ENCODE measurements around the gene TMEM245.

TMEM245 gene

DNA sequence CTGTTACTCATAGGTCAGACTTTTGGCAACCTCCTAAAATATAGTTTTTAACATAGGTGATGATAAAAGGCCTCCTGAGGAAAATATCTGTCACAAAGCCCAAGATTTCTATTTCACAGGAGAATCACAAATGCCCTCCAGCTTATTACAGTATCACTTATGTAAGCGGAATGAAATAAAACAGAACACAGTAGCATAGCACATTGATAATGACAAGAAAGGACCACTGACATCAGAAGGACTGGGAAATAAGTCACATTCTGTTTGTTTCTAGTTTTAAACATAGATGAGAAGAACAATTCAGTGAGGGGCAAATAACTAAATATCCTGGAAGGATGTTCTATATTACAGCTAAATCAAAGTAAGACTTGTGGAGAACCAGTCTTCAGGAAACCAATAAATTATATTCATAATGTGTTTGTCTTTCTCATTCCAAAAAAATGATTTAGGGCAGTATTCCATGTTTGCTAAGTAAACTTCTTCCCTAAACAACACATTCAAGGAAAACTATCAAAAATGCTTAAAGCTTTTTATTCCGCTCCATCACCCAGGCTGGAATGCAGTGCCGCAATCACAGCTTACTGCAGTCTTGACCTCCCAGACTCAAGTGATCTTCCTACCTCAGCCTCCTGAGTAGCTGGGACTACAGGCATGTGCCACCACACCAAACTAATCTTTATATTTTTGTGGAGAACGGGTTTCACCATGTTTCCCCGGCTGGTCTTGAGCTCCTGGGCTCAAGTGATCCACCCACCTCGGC lies 85.6 kb downstream of the TMEM245 start:
- Histone ChIP-seq H3K27ac (ENCODE audit: insufficient read depth in 1 of 2, low read depth in 1 of 2, low read length in 2 of 2, poor library complexity in 1 of 2, severe bottlenecking in 2 of 2) (no peak overlapping the region), H3K36me3 (ENCODE audit: control insufficient read depth in 4 of 4, insufficient read depth in 4 of 4, low read length in 3 of 4) (peaks cover 18 to 68% (median 36%) of the 10 kb centered on the region in 4 experiments), H3K9me3 (ENCODE audit: control extremely low read depth in 1 of 5, control insufficient read depth in 4 of 5, insufficient read depth in 2 of 5, low read depth in 1 of 5, low read length in 4 of 5) (no peaks in the 10 kb centered on the region), H3K4me3 (ENCODE audit: control insufficient read depth in 1 of 7, extremely low read depth in 1 of 7, insufficient read depth in 4 of 7, low read depth in 2 of 7, low read length in 6 of 7) (no peak overlapping the region), H3K27me3 (replicated peaks in 2 of 5; ENCODE audit: control insufficient read depth in 4 of 5, insufficient read depth in 5 of 5, low read length in 4 of 5) (no peaks in the 10 kb centered on the region), H3K4me1 (ENCODE audit: control extremely low read depth in 1 of 4, control insufficient read depth in 4 of 4, insufficient read depth in 4 of 4, low read length in 3 of 4) (no peaks in the 10 kb centered on the region)
- WGBS (ENCODE audit: insufficient coverage) = 94% methylated on average over 2 of the region's 6 CpGs
- POLR2A ChIA-PET = no interaction called here
- CTCF ChIA-PET = no interaction called here
- DNase-seq = no peak

DNA sequence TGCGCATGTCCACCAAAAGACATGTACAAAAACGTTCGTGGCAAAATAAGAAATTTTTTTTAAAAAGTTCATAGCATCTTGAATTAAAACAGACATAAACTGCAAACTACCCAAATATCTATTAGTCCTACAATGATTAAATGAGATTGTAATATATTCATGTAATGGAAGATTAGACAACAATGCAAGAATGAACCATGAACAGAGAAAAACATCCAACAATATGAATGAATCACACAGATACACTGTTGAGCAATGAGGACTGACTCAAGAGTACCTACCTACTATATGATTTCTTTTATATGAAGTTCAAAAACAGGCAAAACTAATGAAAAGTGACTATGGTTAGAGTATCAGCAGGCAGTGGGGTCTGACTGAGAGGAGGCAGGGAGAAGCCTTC lies 88.5 kb downstream of the TMEM245 start:
- ChIA-PET POLR2A (no interaction called here), CTCF (no interaction called here)
- H3K4me1 ChIP-seq (ENCODE audit: control extremely low read depth in 1 of 4, control insufficient read depth in 4 of 4, insufficient read depth in 4 of 4, low read length in 3 of 4) = no peaks in the 10 kb centered on the region
- no peak overlapping the region for H3K4me3 ChIP-seq (ENCODE audit: control insufficient read depth in 1 of 7, extremely low read depth in 1 of 7, insufficient read depth in 4 of 7, low read depth in 2 of 7, low read length in 6 of 7)
- H3K27me3 ChIP-seq (replicated peaks in 2 of 5; ENCODE audit: control insufficient read depth in 4 of 5, insufficient read depth in 5 of 5, low read length in 4 of 5) = no peaks in the 10 kb centered on the region
- peaks cover 14 to 54% (median 26%) of the 10 kb centered on the region in 4 experiments for H3K36me3 ChIP-seq (ENCODE audit: control insufficient read depth in 4 of 4, insufficient read depth in 4 of 4, low read length in 3 of 4)
- WGBS (ENCODE audit: insufficient coverage) = no CpG with 5 or more reads among the region's 3 CpGs
- H3K9me3 ChIP-seq (ENCODE audit: control extremely low read depth in 1 of 5, control insufficient read depth in 4 of 5, insufficient read depth in 2 of 5, low read depth in 1 of 5, low read length in 4 of 5) = no peaks in the 10 kb centered on the region
- no peak overlapping the region for H3K27ac ChIP-seq (ENCODE audit: insufficient read depth in 1 of 2, low read depth in 1 of 2, low read length in 2 of 2, poor library complexity in 1 of 2, severe bottlenecking in 2 of 2)
- no peak for DNase-seq

DNA sequence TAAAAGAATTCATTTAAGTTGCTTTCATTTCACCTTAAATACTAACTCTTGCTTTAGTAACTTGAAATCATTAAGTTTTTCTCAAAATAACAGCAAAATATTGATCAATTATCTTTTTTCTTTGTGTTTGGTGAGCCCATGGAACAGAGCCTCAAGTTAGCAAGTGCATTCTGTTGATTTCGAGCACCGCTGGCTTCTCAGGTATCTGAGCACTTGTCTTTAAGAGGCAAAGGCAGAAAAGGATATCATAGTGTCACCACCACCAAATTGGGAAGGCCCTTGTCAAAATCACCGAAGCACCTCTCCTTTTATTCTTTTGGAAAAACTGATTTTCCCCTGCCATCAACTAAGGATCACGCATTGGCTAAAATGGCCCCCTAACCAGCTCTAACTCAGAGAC lies 89.3 kb downstream of the TMEM245 start:
- peaks cover 11 to 53% (median 23%) of the 10 kb centered on the region in 4 experiments for H3K36me3 ChIP-seq (ENCODE audit: control insufficient read depth in 4 of 4, insufficient read depth in 4 of 4, low read length in 3 of 4)
- H3K9me3 ChIP-seq (ENCODE audit: control extremely low read depth in 1 of 5, control insufficient read depth in 4 of 5, insufficient read depth in 2 of 5, low read depth in 1 of 5, low read length in 4 of 5) = no peaks in the 10 kb centered on the region
- ChIA-PET CTCF (no interaction called here), POLR2A (no interaction called here)
- no peaks in the 10 kb centered on the region for H3K4me1 ChIP-seq (ENCODE audit: control extremely low read depth in 1 of 4, control insufficient read depth in 4 of 4, insufficient read depth in 4 of 4, low read length in 3 of 4)
- no peak for DNase-seq
- no peak overlapping the region for H3K27ac ChIP-seq (ENCODE audit: insufficient read depth in 1 of 2, low read depth in 1 of 2, low read length in 2 of 2, poor library complexity in 1 of 2, severe bottlenecking in 2 of 2)
- no peak overlapping the region for H3K4me3 ChIP-seq (ENCODE audit: control insufficient read depth in 1 of 7, extremely low read depth in 1 of 7, insufficient read depth in 4 of 7, low read depth in 2 of 7, low read length in 6 of 7)
- WGBS (ENCODE audit: insufficient coverage) = 100% methylated on average over 3 of the region's 4 CpGs
- H3K27me3 ChIP-seq (replicated peaks in 2 of 5; ENCODE audit: control insufficient read depth in 4 of 5, insufficient read depth in 5 of 5, low read length in 4 of 5) = no peaks in the 10 kb centered on the region

DNA sequence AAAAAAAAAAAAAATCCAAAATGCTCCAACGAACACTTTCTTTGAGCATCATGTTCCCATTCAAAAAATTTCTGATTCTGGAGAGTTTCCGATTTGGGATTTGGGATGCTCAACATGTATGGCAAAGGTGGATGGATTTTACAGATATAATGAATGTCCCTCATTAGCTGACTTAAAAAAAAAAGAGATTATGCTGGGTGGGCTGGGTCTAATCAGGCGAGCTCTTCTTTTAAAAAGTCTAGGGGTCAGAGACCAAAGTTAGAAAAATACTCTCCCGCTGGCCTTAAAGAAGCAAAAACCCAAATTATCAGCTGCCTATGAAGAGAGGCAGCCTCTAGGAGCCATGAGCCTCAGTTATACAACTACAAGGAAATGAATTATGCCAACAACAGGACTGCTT lies 91.3 kb downstream of the TMEM245 start:
- no CpG with 5 or more reads among the region's 4 CpGs for WGBS (ENCODE audit: insufficient coverage)
- peaks cover 8 to 46% (median 16%) of the 10 kb centered on the region in 4 experiments for H3K36me3 ChIP-seq (ENCODE audit: control insufficient read depth in 4 of 4, insufficient read depth in 4 of 4, low read length in 3 of 4)
- no peak for DNase-seq
- H3K4me1 ChIP-seq (ENCODE audit: control extremely low read depth in 1 of 4, control insufficient read depth in 4 of 4, insufficient read depth in 4 of 4, low read length in 3 of 4) = no peaks in the 10 kb centered on the region
- no peak overlapping the region for H3K27ac ChIP-seq (ENCODE audit: insufficient read depth in 1 of 2, low read depth in 1 of 2, low read length in 2 of 2, poor library complexity in 1 of 2, severe bottlenecking in 2 of 2)
- H3K27me3 ChIP-seq (replicated peaks in 2 of 5; ENCODE audit: control insufficient read depth in 4 of 5, insufficient read depth in 5 of 5, low read length in 4 of 5) = no peaks in the 10 kb centered on the region
- POLR2A ChIA-PET = no interaction called here
- no peaks in the 10 kb centered on the region for H3K9me3 ChIP-seq (ENCODE audit: control extremely low read depth in 1 of 5, control insufficient read depth in 4 of 5, insufficient read depth in 2 of 5, low read depth in 1 of 5, low read length in 4 of 5)
- no peak overlapping the region for H3K4me3 ChIP-seq (ENCODE audit: control insufficient read depth in 1 of 7, extremely low read depth in 1 of 7, insufficient read depth in 4 of 7, low read depth in 2 of 7, low read length in 6 of 7)
- CTCF ChIA-PET = no interaction called here

DNA sequence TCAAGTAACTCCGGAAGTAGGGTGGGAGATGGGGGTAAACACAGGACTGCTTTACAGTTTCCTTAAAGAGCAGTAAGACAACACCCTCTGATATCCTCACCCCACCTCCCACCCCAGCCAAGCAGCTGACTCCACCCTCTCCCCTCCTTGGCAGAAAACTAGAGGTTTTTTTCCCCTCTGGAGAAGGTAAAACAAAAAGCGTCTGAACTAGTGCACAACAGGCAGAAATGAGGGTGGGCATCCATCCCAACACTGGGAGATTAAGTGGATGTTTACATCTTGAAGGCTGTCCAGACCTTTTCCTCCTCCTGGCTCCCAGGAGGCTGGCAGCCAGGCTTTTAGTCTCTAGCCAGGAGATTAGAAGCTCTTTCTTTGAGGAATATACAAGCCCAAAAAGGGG lies 92.6 kb downstream of the TMEM245 start:
- no peak overlapping the region for H3K27ac ChIP-seq (ENCODE audit: insufficient read depth in 1 of 2, low read depth in 1 of 2, low read length in 2 of 2, poor library complexity in 1 of 2, severe bottlenecking in 2 of 2)
- no peaks in the 10 kb centered on the region for H3K27me3 ChIP-seq (replicated peaks in 2 of 5; ENCODE audit: control insufficient read depth in 4 of 5, insufficient read depth in 5 of 5, low read length in 4 of 5)
- ChIA-PET POLR2A (interaction anchor here (0.6 kb wide), 1 partner anchor 78 kb away, joined by 3 read pairs; no protein-coding TSS in a partner anchor), CTCF (no interaction called here)
- H3K9me3 ChIP-seq (ENCODE audit: control extremely low read depth in 1 of 5, control insufficient read depth in 4 of 5, insufficient read depth in 2 of 5, low read depth in 1 of 5, low read length in 4 of 5) = no peaks in the 10 kb centered on the region
- 100% methylated on average over 1 of the region's 2 CpGs for WGBS (ENCODE audit: insufficient coverage)
- peaks cover 2 to 39% (median 8%) of the 10 kb centered on the region in 4 experiments for H3K36me3 ChIP-seq (ENCODE audit: control insufficient read depth in 4 of 4, insufficient read depth in 4 of 4, low read length in 3 of 4)
- no peak overlapping the region for H3K4me3 ChIP-seq (ENCODE audit: control insufficient read depth in 1 of 7, extremely low read depth in 1 of 7, insufficient read depth in 4 of 7, low read depth in 2 of 7, low read length in 6 of 7)
- H3K4me1 ChIP-seq (ENCODE audit: control extremely low read depth in 1 of 4, control insufficient read depth in 4 of 4, insufficient read depth in 4 of 4, low read length in 3 of 4) = no peaks in the 10 kb centered on the region
- no peak for DNase-seq

DNA sequence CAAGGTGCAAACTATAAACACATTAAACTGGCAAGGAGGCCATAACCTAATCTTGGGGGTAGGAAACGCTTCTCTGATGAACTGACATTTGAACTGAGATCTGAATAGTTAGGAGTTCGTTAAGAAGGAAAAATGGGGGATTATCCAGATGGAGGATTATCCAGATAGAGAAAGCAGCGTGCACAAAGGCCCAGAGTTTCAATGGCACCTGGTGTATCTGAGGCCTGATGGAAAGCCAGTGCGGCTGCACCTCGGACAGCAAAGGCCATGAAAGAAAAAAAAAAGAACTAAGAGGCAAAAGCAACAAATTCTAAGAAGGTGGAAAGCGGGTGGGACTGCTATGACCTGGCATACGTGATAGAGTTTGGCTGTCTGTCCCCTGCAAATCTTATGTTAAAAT lies 93.4 kb downstream of the TMEM245 start:
- ChIA-PET POLR2A (no interaction called here), CTCF (no interaction called here)
- no peak for DNase-seq
- H3K9me3 ChIP-seq (ENCODE audit: control extremely low read depth in 1 of 5, control insufficient read depth in 4 of 5, insufficient read depth in 2 of 5, low read depth in 1 of 5, low read length in 4 of 5) = no peaks in the 10 kb centered on the region
- peaks cover 2 to 34% (median 7%) of the 10 kb centered on the region in 4 experiments for H3K36me3 ChIP-seq (ENCODE audit: control insufficient read depth in 4 of 4, insufficient read depth in 4 of 4, low read length in 3 of 4)
- WGBS (ENCODE audit: insufficient coverage) = 94% methylated on average over 7 of the region's 7 CpGs
- H3K27ac ChIP-seq (ENCODE audit: insufficient read depth in 1 of 2, low read depth in 1 of 2, low read length in 2 of 2, poor library complexity in 1 of 2, severe bottlenecking in 2 of 2) = no peak overlapping the region
- H3K27me3 ChIP-seq (replicated peaks in 2 of 5; ENCODE audit: control insufficient read depth in 4 of 5, insufficient read depth in 5 of 5, low read length in 4 of 5) = no peaks in the 10 kb centered on the region
- no peaks in the 10 kb centered on the region for H3K4me1 ChIP-seq (ENCODE audit: control extremely low read depth in 1 of 4, control insufficient read depth in 4 of 4, insufficient read depth in 4 of 4, low read length in 3 of 4)
- H3K4me3 ChIP-seq (ENCODE audit: control insufficient read depth in 1 of 7, extremely low read depth in 1 of 7, insufficient read depth in 4 of 7, low read depth in 2 of 7, low read length in 6 of 7) = no peak overlapping the region

DNA sequence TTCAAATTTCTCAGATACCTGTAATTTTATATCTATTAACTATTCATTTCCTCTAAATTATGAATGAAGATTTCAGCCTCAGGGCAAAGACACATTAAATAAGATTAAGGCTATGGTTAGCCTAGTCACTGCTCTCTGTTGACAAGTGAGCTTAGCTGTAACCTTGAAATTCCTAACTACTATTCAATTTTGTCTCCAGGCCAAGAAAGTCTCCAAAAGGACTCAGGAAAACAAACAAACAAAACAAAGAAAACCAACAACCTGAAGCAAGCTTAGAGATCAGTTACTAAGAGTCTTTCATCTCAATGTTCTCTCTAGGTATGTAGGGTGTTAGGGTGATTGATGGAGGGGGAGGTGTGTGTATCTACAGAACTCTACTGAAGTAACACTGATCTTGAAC lies 96.9 kb downstream of the TMEM245 start:
- H3K36me3 ChIP-seq (ENCODE audit: control insufficient read depth in 4 of 4, insufficient read depth in 4 of 4, low read length in 3 of 4) = peaks cover 2 to 33% (median 16%) of the 10 kb centered on the region in 4 experiments
- H3K9me3 ChIP-seq (ENCODE audit: control extremely low read depth in 1 of 5, control insufficient read depth in 4 of 5, insufficient read depth in 2 of 5, low read depth in 1 of 5, low read length in 4 of 5) = no peaks in the 10 kb centered on the region
- ChIA-PET CTCF (no interaction called here), POLR2A (no interaction called here)
- no peak overlapping the region for H3K4me3 ChIP-seq (ENCODE audit: control insufficient read depth in 1 of 7, extremely low read depth in 1 of 7, insufficient read depth in 4 of 7, low read depth in 2 of 7, low read length in 6 of 7)
- H3K4me1 ChIP-seq (ENCODE audit: control extremely low read depth in 1 of 4, control insufficient read depth in 4 of 4, insufficient read depth in 4 of 4, low read length in 3 of 4) = no peaks in the 10 kb centered on the region
- no peaks in the 10 kb centered on the region for H3K27me3 ChIP-seq (replicated peaks in 2 of 5; ENCODE audit: control insufficient read depth in 4 of 5, insufficient read depth in 5 of 5, low read length in 4 of 5)
- no peak for DNase-seq
- H3K27ac ChIP-seq (ENCODE audit: insufficient read depth in 1 of 2, low read depth in 1 of 2, low read length in 2 of 2, poor library complexity in 1 of 2, severe bottlenecking in 2 of 2) = no peak overlapping the region
